Measurements from ENCODE around the gene HOXD11.

Gene HOXD11

GRCh38 chr2:176146101-176146500 lies 39.0 kb downstream of the HOXD11 start:
- H3K27me3 ChIP-seq (ENCODE audit: control insufficient read depth, insufficient read depth, low read length), result peaks cover 2% of the 10 kb centered on the region
- H3K9ac ChIP-seq (ENCODE audit: low read length), result no peak overlapping the region
- H3K4me3 ChIP-seq (ENCODE audit: low read length), result no peak overlapping the region
- H3K36me3 ChIP-seq (ENCODE audit: control insufficient read depth, insufficient read depth, low read length), result no peaks in the 10 kb centered on the region
- H3K4me1 ChIP-seq (ENCODE audit: control insufficient read depth, insufficient read depth, low read length), result no peaks in the 10 kb centered on the region
- no peak overlapping the region for H3K27ac ChIP-seq (ENCODE audit: low read depth, low read length)

GRCh38 chr2:176146645-176147044 lies 39.6 kb downstream of the HOXD11 start:
- peaks cover 2% of the 10 kb centered on the region for H3K27me3 ChIP-seq (ENCODE audit: control insufficient read depth, insufficient read depth, low read length)
- no peak overlapping the region for H3K4me3 ChIP-seq (ENCODE audit: low read length)
- H3K36me3 ChIP-seq (ENCODE audit: control insufficient read depth, insufficient read depth, low read length), result no peaks in the 10 kb centered on the region
- H3K4me1 ChIP-seq (ENCODE audit: control insufficient read depth, insufficient read depth, low read length), result no peaks in the 10 kb centered on the region
- no peak overlapping the region for H3K27ac ChIP-seq (ENCODE audit: low read depth, low read length)
- H3K9ac ChIP-seq (ENCODE audit: low read length), result no peak overlapping the region

GRCh38 chr2:176147210-176147799 lies 40.2 kb downstream of the HOXD11 start:
- Histone ChIP-seq H3K27me3 (ENCODE audit: control insufficient read depth, insufficient read depth, low read length) (peaks cover 2% of the 10 kb centered on the region), H3K36me3 (ENCODE audit: control insufficient read depth, insufficient read depth, low read length) (no peaks in the 10 kb centered on the region), H3K9ac (ENCODE audit: low read length) (no peak overlapping the region), H3K4me3 (ENCODE audit: low read length) (no peak overlapping the region), H3K4me1 (ENCODE audit: control insufficient read depth, insufficient read depth, low read length) (no peaks in the 10 kb centered on the region), H3K27ac (ENCODE audit: low read depth, low read length) (no peak overlapping the region)

GRCh38 chr2:176147800-176148496 lies 40.9 kb downstream of the HOXD11 start:
- no peaks in the 10 kb centered on the region for H3K4me1 ChIP-seq (ENCODE audit: control insufficient read depth, insufficient read depth, low read length)
- no peak overlapping the region for H3K9ac ChIP-seq (ENCODE audit: low read length)
- H3K36me3 ChIP-seq (ENCODE audit: control insufficient read depth, insufficient read depth, low read length), result peaks cover 3% of the 10 kb centered on the region
- no peak overlapping the region for H3K27ac ChIP-seq (ENCODE audit: low read depth, low read length)
- peaks cover 7% of the 10 kb centered on the region for H3K27me3 ChIP-seq (ENCODE audit: control insufficient read depth, insufficient read depth, low read length)
- no peak overlapping the region for H3K4me3 ChIP-seq (ENCODE audit: low read length)

GRCh38 chr2:176148751-176149421 lies 41.8 kb downstream of the HOXD11 start:
- H3K27ac ChIP-seq (ENCODE audit: low read depth, low read length), result no peak overlapping the region

GRCh38 chr2:176149481-176149938 lies 42.4 kb downstream of the HOXD11 start:
- Histone ChIP-seq H3K4me1 (ENCODE audit: control insufficient read depth, insufficient read depth, low read length) (no peaks in the 10 kb centered on the region), H3K27me3 (ENCODE audit: control insufficient read depth, insufficient read depth, low read length) (peaks cover 7% of the 10 kb centered on the region), H3K36me3 (ENCODE audit: control insufficient read depth, insufficient read depth, low read length) (peaks cover 3% of the 10 kb centered on the region), H3K9ac (ENCODE audit: low read length) (no peak overlapping the region), H3K4me3 (ENCODE audit: low read length) (no peak overlapping the region), H3K27ac (ENCODE audit: low read depth, low read length) (no peak overlapping the region)

More at GRCh38 chr2:176148751-176149421, 41.8 kb downstream of the HOXD11 start:
- H3K36me3 ChIP-seq (ENCODE audit: control insufficient read depth, insufficient read depth, low read length), result peaks cover 3% of the 10 kb centered on the region
- H3K9ac ChIP-seq (ENCODE audit: low read length), result no peak overlapping the region
- H3K4me3 ChIP-seq (ENCODE audit: low read length), result no peak overlapping the region
- H3K4me1 ChIP-seq (ENCODE audit: control insufficient read depth, insufficient read depth, low read length), result no peaks in the 10 kb centered on the region
- H3K27me3 ChIP-seq (ENCODE audit: control insufficient read depth, insufficient read depth, low read length), result peaks cover 7% of the 10 kb centered on the region

GRCh38 chr2:176149939-176150583 lies 43.0 kb downstream of the HOXD11 start:
- H3K27me3 ChIP-seq (ENCODE audit: control insufficient read depth, insufficient read depth, low read length), result peaks cover 7% of the 10 kb centered on the region
- H3K9ac ChIP-seq (ENCODE audit: low read length), result no peak overlapping the region
- H3K4me3 ChIP-seq (ENCODE audit: low read length), result no peak overlapping the region
- peaks cover 3% of the 10 kb centered on the region for H3K36me3 ChIP-seq (ENCODE audit: control insufficient read depth, insufficient read depth, low read length)
- H3K27ac ChIP-seq (ENCODE audit: low read depth, low read length), result no peak overlapping the region
- no peaks in the 10 kb centered on the region for H3K4me1 ChIP-seq (ENCODE audit: control insufficient read depth, insufficient read depth, low read length)

- Histone ChIP-seq H3K4me3 (ENCODE audit: low read length) (no peak overlapping the region), H3K27me3 (ENCODE audit: control insufficient read depth, insufficient read depth, low read length) (peaks cover 7% of the 10 kb centered on the region), H3K4me1 (ENCODE audit: control insufficient read depth, insufficient read depth, low read length) (no peaks in the 10 kb centered on the region), H3K36me3 (ENCODE audit: control insufficient read depth, insufficient read depth, low read length) (peaks cover 3% of the 10 kb centered on the region), H3K9ac (ENCODE audit: low read length) (no peak overlapping the region), H3K27ac (ENCODE audit: low read depth, low read length) (no peak overlapping the region)
Observed at GRCh38 chr2:176150584-176151441, 43.7 kb downstream of the HOXD11 start.

GRCh38 chr2:176151442-176152287 lies 44.6 kb downstream of the HOXD11 start, which contains the start of gene HOXD4:
Gene HOXD4, plus strand, starts transcription at chr2:176151550. Its CDS starts 84 bp downstream, at chr2:176151634.
- no peak within 1 kb of the TSS for H3K9ac ChIP-seq (ENCODE audit: low read length)
- no peaks in the 10 kb centered on the region for H3K4me1 ChIP-seq (ENCODE audit: control insufficient read depth, insufficient read depth, low read length)
- H3K27me3 ChIP-seq (ENCODE audit: control insufficient read depth, insufficient read depth, low read length), result peaks cover 7% of the 10 kb centered on the region
- no peak within 1 kb of the TSS for H3K27ac ChIP-seq (ENCODE audit: low read depth, low read length)
- H3K36me3 ChIP-seq (ENCODE audit: control insufficient read depth, insufficient read depth, low read length), result peaks cover 3% of the 10 kb centered on the region
- H3K4me3 ChIP-seq (ENCODE audit: low read length), result no peak within 1 kb of the TSS

- Histone ChIP-seq H3K27me3 (ENCODE audit: control insufficient read depth, insufficient read depth, low read length) (peaks cover 7% of the 10 kb centered on the region), H3K36me3 (ENCODE audit: control insufficient read depth, insufficient read depth, low read length) (peaks cover 3% of the 10 kb centered on the region), H3K27ac (ENCODE audit: low read depth, low read length) (no peak overlapping the region), H3K4me3 (ENCODE audit: low read length) (no peak overlapping the region), H3K9ac (ENCODE audit: low read length) (no peak overlapping the region), H3K4me1 (ENCODE audit: control insufficient read depth, insufficient read depth, low read length) (no peaks in the 10 kb centered on the region)
Observed at GRCh38 chr2:176152350-176153181, 45.5 kb downstream of the HOXD11 start.
